DOHH2 (cell line): ENCODE data around the gene TLCD5.

Experiments
- H3F3A ChIP-seq: fragments of 200-600 bp; sonication (generic), shearing (Covaris generic); 2 replicates; pipeline ENCODE4 v1.6.0; 2016; ENCODE audit warnings: antibody characterized with exemption, mild to moderate bottlenecking; ENCODE audit not compliant: control insufficient read depth, insufficient read depth
- H3K27ac ChIP-seq: fragments of 200-600 bp; sonication (generic); 2 replicates; pipeline ENCODE4 v1.5.1; 2014; ENCODE audit warnings: low read depth, mild to moderate bottlenecking, low read length, moderate library complexity
- H3K27me3 ChIP-seq: fragments of 200-600 bp; sonication (generic); 2 replicates; pipeline ENCODE4 v1.6.1; 2014; ENCODE audit warnings: mild to moderate bottlenecking, low read length, mixed read lengths; ENCODE audit not compliant: control insufficient read depth
- H3K36me3 ChIP-seq: fragments of 200-600 bp; sonication (generic); 2 replicates; pipeline ENCODE4 v1.6.1; 2014; ENCODE audit warnings: mild to moderate bottlenecking, low read length, moderate library complexity, mixed read lengths; ENCODE audit not compliant: control insufficient read depth
- H3K4me1 ChIP-seq: fragments of 200-600 bp; sonication (generic); 2 replicates; pipeline ENCODE4 v1.6.1; 2014; ENCODE audit warnings: mild to moderate bottlenecking, low read length, mixed read lengths; ENCODE audit not compliant: control insufficient read depth
- H3K4me2 ChIP-seq: fragments of 200-600 bp; sonication (generic); 2 replicates; pipeline ENCODE4 v1.6.0; 2014; ENCODE audit warnings: mild to moderate bottlenecking, low read length, moderate library complexity
- H3K4me3 ChIP-seq: fragments of 200-600 bp; sonication (generic); 2 replicates; pipeline ENCODE4 v1.5.1; 2014; ENCODE audit warnings: mild to moderate bottlenecking, low read length, mixed read lengths
- H3K79me2 ChIP-seq: fragments of 200-600 bp; sonication (generic); 2 replicates; pipeline ENCODE4 v1.6.1; 2014; ENCODE audit warnings: mild to moderate bottlenecking, low read length, mixed read lengths; ENCODE audit not compliant: control insufficient read depth
- H3K9me2 ChIP-seq: fragments of 200-600 bp; sonication (generic); replicated peaks from 2 replicates; pipeline ENCODE4 v1.6.1; 2014; ENCODE audit warnings: mild to moderate bottlenecking, low read length, mixed read lengths; ENCODE audit not compliant: control insufficient read depth
- H3K9me3 ChIP-seq: fragments of 200-600 bp; sonication (generic); 2 replicates; pipeline ENCODE4 v1.6.1; 2014; ENCODE audit warnings: antibody characterized with exemption, low read length, mixed read lengths; ENCODE audit not compliant: control insufficient read depth, insufficient read depth
- H4K20me1 ChIP-seq: fragments of 200-600 bp; sonication (generic); 2 replicates; pipeline ENCODE4 v1.6.0; 2014; ENCODE audit warnings: low read depth, mild to moderate bottlenecking, antibody characterized with exemption, low read length, moderate library complexity; ENCODE audit not compliant: control insufficient read depth, insufficient read depth
- CTCF ChIP-seq: fragments of 200-600 bp; sonication (generic); IDR thresholded peaks from one replicate; pipeline ENCODE4 v1.5.1; 2014; ENCODE audit warnings: antibody characterized with exemption, mild to moderate bottlenecking, low read depth, low read length; ENCODE audit not compliant: poor library complexity, severe bottlenecking
- EZH2phosphoT487 ChIP-seq: fragments of 200-600 bp; sonication (generic); IDR thresholded peaks from 2 replicates; pipeline ENCODE4 v1.6.1; 2017; ENCODE audit warnings: borderline replicate concordance, mild to moderate bottlenecking, antibody characterized with exemption, low read length, moderate library complexity, mixed read lengths

The TLCD5 gene

DNA sequence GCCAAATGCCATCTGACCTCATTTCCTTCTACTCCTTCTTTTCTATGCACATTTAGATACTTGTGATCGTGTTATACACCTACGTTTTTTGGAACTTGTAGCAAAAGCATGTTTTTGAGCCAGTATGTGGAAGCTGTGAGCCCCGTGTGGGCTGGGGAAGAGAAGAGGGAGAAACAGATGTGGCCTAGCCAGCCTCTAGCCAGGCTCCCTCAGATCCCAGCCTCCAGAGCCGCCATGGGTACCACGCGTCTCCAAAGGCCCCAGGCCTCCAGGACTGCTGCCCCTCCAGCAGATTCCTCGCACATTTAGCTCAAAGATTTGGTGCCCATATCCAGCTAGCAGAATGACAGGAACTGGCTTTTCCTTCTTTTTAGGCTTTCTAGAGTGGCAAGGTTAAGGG, 17.0 kb upstream of the TLCD5 start:
- Histone ChIP-seq H3K9me3 (no peaks in the 10 kb centered on the region), H3K36me3 (no peaks in the 10 kb centered on the region), H3K4me2 (no peak overlapping the region), H3F3A (no peaks in the 10 kb centered on the region), H3K79me2 (no peaks in the 10 kb centered on the region), H3K27ac (no peak overlapping the region), H4K20me1 (no peaks in the 10 kb centered on the region), H3K27me3 (peaks cover 14% of the 10 kb centered on the region; the same call in 1 of the 2 replicates), H3K4me3 (no peak overlapping the region), H3K9me2 (no peaks in the 10 kb centered on the region), H3K4me1 (peaks cover 4% of the 10 kb centered on the region)
- TF ChIP-seq EZH2phosphoT487 (no peak), CTCF (no peak)

GRCh38 chr11:120310870-120311269, 14.2 kb upstream of the TLCD5 start:
- Histone ChIP-seq H3K27ac (no peak overlapping the region), H3K4me3 (no peak overlapping the region), H3K79me2 (no peaks in the 10 kb centered on the region), H3K27me3 (peaks cover 8% of the 10 kb centered on the region; the same call in 1 of the 2 replicates), H4K20me1 (no peaks in the 10 kb centered on the region), H3K36me3 (no peaks in the 10 kb centered on the region), H3K4me1 (peaks cover 4% of the 10 kb centered on the region), H3F3A (no peaks in the 10 kb centered on the region), H3K9me3 (no peaks in the 10 kb centered on the region), H3K4me2 (no peak overlapping the region), H3K9me2 (no peaks in the 10 kb centered on the region)
- TF ChIP-seq CTCF (no peak), EZH2phosphoT487 (no peak)

DNA sequence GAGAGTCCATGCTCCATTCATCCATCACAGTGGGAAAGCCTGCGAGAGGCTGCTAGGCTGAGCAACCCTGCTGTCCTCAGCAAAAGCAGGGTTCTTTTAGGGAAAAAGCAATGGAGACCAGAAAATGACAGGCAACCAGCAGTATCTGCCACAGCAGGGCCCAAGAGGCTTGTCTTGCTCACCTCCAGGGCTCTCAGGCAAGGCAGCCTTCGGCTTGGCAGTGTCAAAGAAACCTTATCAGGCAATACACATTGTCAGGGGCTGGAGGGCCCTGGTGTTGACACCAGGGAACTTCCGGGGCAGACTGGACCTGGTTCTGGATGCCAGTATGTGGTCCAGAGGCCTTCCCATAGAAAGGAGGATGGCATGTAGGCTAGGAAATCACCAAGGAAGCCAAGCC, 10.2 kb upstream of the TLCD5 start:
- no peaks in the 10 kb centered on the region for H3F3A ChIP-seq
- H3K36me3 ChIP-seq: no peaks in the 10 kb centered on the region
- H3K9me2 ChIP-seq: no peaks in the 10 kb centered on the region
- no peak overlapping the region for H3K4me3 ChIP-seq
- H3K79me2 ChIP-seq: no peaks in the 10 kb centered on the region
- no peak for TF ChIP-seq CTCF
- no peak for TF ChIP-seq EZH2phosphoT487
- no peaks in the 10 kb centered on the region for H3K9me3 ChIP-seq
- H3K4me2 ChIP-seq: no peak overlapping the region
- H3K27ac ChIP-seq: no peak overlapping the region
- peaks cover 16% of the 10 kb centered on the region for H3K27me3 ChIP-seq
- H4K20me1 ChIP-seq: no peaks in the 10 kb centered on the region
- peaks cover 2% of the 10 kb centered on the region for H3K4me1 ChIP-seq
